Ishikawa (cell line): ENCODE data around the gene MED12.

Experiments used
- CEBPB ChIP-seq: IDR thresholded peaks from 2 replicates; pipeline ENCODE4 v1.6.1; 2012
- CREB1 ChIP-seq: IDR thresholded peaks from 2 replicates; pipeline ENCODE4 v1.6.1; 2012; ENCODE audit warnings: low read depth
- EGR1 ChIP-seq: IDR thresholded peaks from 2 replicates; pipeline ENCODE4 v1.6.1; 2012
- EP300 ChIP-seq: IDR thresholded peaks from 2 replicates; pipeline ENCODE4 v1.6.1; 2012; ENCODE audit warnings: borderline replicate concordance
- FOXM1 ChIP-seq: IDR thresholded peaks from 2 replicates; pipeline ENCODE4 v1.6.1; 2012; ENCODE audit warnings: low read depth, borderline replicate concordance
- NFIC ChIP-seq: IDR thresholded peaks from 2 replicates; pipeline ENCODE4 v1.6.1; 2012
- RAD21 ChIP-seq: IDR thresholded peaks from 2 replicates; pipeline ENCODE4 v1.6.1; 2012; ENCODE audit warnings: low read depth
- REST ChIP-seq: IDR thresholded peaks from 2 replicates; pipeline ENCODE4 v1.6.1; 2012; ENCODE audit warnings: low read depth, mild to moderate bottlenecking
- TAF1 ChIP-seq: IDR thresholded peaks from 2 replicates; pipeline ENCODE4 v1.6.1; 2012; ENCODE audit warnings: low read depth, mild to moderate bottlenecking
- TCF12 ChIP-seq: IDR thresholded peaks from 2 replicates; pipeline ENCODE4 v1.6.1; 2012; ENCODE audit warnings: low read depth
- TEAD4 ChIP-seq: IDR thresholded peaks from 2 replicates; pipeline ENCODE4 v1.6.1; 2012
- YY1 ChIP-seq: IDR thresholded peaks from 2 replicates; pipeline ENCODE4 v1.6.1; 2012; ENCODE audit warnings: low read depth
- ZBTB7A ChIP-seq: IDR thresholded peaks from 2 replicates; pipeline ENCODE4 v1.6.1; 2012; ENCODE audit warnings: low read depth
- TF ChIP-seq, protein P1 (sequence below): IDR thresholded peaks from 2 replicates; pipeline ENCODE4 v1.6.1; 2012

- no peak for TF ChIP-seq REST
- TF ChIP-seq TAF1: no peak
- TF ChIP-seq CREB1: no peak
- no peak for TF ChIP-seq ZBTB7A
- TF ChIP-seq YY1: no peak
- no peak for TF ChIP-seq TEAD4
- no peak for TF ChIP-seq FOXM1
- TF ChIP-seq, protein P1, sequence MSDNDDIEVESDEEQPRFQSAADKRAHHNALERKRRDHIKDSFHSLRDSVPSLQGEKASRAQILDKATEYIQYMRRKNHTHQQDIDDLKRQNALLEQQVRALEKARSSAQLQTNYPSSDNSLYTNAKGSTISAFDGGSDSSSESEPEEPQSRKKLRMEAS: no peak
- TF ChIP-seq EGR1: no peak
- TF ChIP-seq TCF12: no peak
- no peak for TF ChIP-seq CEBPB
- no peak for TF ChIP-seq EP300
- TF ChIP-seq RAD21: no peak
- TF ChIP-seq NFIC: no peak
These were observed 27.1 kb upstream of the MED12 start for GRCh38 chrX:71091263-71091662.
